SK-N-SH treated with all-trans-retinoic acid at 6 μM for 48 hours (cell line): Measurements from ENCODE around the gene ECM1.

Experiments used
- ARNTL ChIP-seq: fragments of 450-650 bp; formaldehyde crosslinking; IDR thresholded peaks from 2 replicates; pipeline ENCODE4 v1.5.0; 2020; ENCODE audit warnings: low read depth, mild to moderate bottlenecking, moderate library complexity, borderline replicate concordance
- BACH2 ChIP-seq: fragments of 250-450 bp; sonication (Bioruptor Pico); IDR thresholded peaks from 2 replicates; pipeline ENCODE4 v1.9.0; 2021; ENCODE audit warnings: mild to moderate bottlenecking, borderline replicate concordance
- CSDC2 ChIP-seq: fragments of 250-450 bp; sonication (Bioruptor Pico); IDR thresholded peaks from 2 replicates; pipeline ENCODE4 v1.5.0; 2020; ENCODE audit warnings: mild to moderate bottlenecking, moderate library complexity
- GLIS3 ChIP-seq: fragments of 250-450 bp; sonication (Bioruptor Pico); IDR thresholded peaks from 2 replicates; pipeline ENCODE4 v1.5.0; 2020; ENCODE audit warnings: mild to moderate bottlenecking, moderate library complexity
- OSR1 ChIP-seq: fragments of 250-450 bp; sonication (Bioruptor Pico); IDR thresholded peaks from 2 replicates; pipeline ENCODE4 v1.8.0; 2022; ENCODE audit warnings: moderate library complexity, mild to moderate bottlenecking, inconsistent platforms
- PPARA ChIP-seq: fragments of 250-450 bp; sonication (Bioruptor Pico); IDR thresholded peaks from 2 replicates; pipeline ENCODE4 v1.5.0; 2020; ENCODE audit warnings: mild to moderate bottlenecking, borderline replicate concordance
- RARB ChIP-seq: fragments of 250-450 bp; sonication (Bioruptor Pico); IDR thresholded peaks from 2 replicates; pipeline ENCODE4 v1.8.0; 2021; ENCODE audit warnings: mild to moderate bottlenecking, moderate library complexity
- TCF4 ChIP-seq: fragments of 250-450 bp; sonication (Bioruptor Pico); IDR thresholded peaks from 2 replicates; pipeline ENCODE4 v1.8.0; 2021; ENCODE audit warnings: mild to moderate bottlenecking, moderate library complexity, borderline replicate concordance
- ZFP3 ChIP-seq: fragments of 250-450 bp; sonication (Bioruptor Pico); IDR thresholded peaks from 2 replicates; pipeline ENCODE4 v1.5.0; 2020; ENCODE audit warnings: mild to moderate bottlenecking, moderate library complexity
- ZFP30 ChIP-seq: fragments of 450-650 bp; formaldehyde crosslinking; IDR thresholded peaks from 2 replicates; pipeline ENCODE4 v1.5.0; 2022; ENCODE audit warnings: mild to moderate bottlenecking, moderate library complexity
- ZNF70 ChIP-seq: fragments of 450-650 bp; formaldehyde crosslinking; IDR thresholded peaks from 2 replicates; pipeline ENCODE4 v1.5.0; 2020; ENCODE audit warnings: mild to moderate bottlenecking, moderate library complexity
- TF ChIP-seq, protein P1 (sequence below): fragments of 250-450 bp; sonication (Bioruptor Pico); IDR thresholded peaks from 2 replicates; pipeline ENCODE4 v1.5.1; 2020; ENCODE audit warnings: low read depth, mild to moderate bottlenecking, moderate library complexity
- TF ChIP-seq, protein P2 (sequence below): fragments of 250-450 bp; sonication (Bioruptor Pico); IDR thresholded peaks from 2 replicates; pipeline ENCODE4 v1.8.0; 2020; ENCODE audit warnings: mild to moderate bottlenecking, moderate library complexity, borderline replicate concordance
- TF ChIP-seq, protein P3 (sequence below): fragments of 250-450 bp; sonication (Bioruptor Pico); IDR thresholded peaks from 2 replicates; pipeline ENCODE4 v1.5.1; 2021; ENCODE audit warnings: mild to moderate bottlenecking, moderate library complexity

DNA sequence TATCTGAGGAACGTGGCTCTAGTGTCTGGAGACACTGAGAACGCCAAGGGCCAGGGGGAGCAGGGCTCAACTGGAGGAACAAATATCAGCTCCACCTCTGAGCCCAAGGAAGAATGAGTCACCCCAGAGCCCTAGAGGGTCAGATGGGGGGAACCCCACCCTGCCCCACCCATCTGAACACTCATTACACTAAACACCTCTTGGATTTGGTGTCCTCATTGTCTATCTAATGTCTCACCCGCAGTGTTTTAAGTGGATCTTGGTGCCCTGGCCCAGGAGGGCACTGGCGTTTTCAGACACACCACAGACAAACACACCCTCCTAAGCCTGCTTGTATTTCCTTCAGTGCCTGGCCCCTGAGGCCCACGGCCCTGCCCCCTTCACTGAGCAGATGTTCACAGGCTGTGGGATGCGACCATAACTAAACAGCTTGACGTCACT lies 5.5 kb downstream of the ECM1 start:
- TF ChIP-seq ZFP30 = no peak
- TF ChIP-seq, protein P1, sequence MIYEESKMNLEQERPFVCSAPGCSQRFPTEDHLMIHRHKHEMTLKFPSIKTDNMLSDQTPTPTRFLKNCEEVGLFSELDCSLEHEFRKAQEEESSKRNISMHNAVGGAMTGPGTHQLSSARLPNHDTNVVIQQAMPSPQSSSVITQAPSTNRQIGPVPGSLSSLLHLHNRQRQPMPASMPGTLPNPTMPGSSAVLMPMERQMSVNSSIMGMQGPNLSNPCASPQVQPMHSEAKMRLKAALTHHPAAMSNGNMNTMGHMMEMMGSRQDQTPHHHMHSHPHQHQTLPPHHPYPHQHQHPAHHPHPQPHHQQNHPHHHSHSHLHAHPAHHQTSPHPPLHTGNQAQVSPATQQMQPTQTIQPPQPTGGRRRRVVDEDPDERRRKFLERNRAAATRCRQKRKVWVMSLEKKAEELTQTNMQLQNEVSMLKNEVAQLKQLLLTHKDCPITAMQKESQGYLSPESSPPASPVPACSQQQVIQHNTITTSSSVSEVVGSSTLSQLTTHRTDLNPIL (CRISPR knock-in tag) = no peak
- TF ChIP-seq TCF4 (CRISPR knock-in tag) = no peak
- TF ChIP-seq, protein P2, sequence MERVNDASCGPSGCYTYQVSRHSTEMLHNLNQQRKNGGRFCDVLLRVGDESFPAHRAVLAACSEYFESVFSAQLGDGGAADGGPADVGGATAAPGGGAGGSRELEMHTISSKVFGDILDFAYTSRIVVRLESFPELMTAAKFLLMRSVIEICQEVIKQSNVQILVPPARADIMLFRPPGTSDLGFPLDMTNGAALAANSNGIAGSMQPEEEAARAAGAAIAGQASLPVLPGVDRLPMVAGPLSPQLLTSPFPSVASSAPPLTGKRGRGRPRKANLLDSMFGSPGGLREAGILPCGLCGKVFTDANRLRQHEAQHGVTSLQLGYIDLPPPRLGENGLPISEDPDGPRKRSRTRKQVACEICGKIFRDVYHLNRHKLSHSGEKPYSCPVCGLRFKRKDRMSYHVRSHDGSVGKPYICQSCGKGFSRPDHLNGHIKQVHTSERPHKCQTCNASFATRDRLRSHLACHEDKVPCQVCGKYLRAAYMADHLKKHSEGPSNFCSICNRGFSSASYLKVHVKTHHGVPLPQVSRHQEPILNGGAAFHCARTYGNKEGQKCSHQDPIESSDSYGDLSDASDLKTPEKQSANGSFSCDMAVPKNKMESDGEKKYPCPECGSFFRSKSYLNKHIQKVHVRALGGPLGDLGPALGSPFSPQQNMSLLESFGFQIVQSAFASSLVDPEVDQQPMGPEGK (CRISPR knock-in tag) = no peak
- TF ChIP-seq OSR1 (CRISPR knock-in tag) = no peak
- no peak for TF ChIP-seq GLIS3 (CRISPR knock-in tag)
- no peak for TF ChIP-seq PPARA (CRISPR knock-in tag)
- no peak for TF ChIP-seq ARNTL
- TF ChIP-seq ZFP3 (CRISPR knock-in tag) = no peak
- no peak for TF ChIP-seq ZNF70 (CRISPR knock-in tag)
- TF ChIP-seq, protein P3, sequence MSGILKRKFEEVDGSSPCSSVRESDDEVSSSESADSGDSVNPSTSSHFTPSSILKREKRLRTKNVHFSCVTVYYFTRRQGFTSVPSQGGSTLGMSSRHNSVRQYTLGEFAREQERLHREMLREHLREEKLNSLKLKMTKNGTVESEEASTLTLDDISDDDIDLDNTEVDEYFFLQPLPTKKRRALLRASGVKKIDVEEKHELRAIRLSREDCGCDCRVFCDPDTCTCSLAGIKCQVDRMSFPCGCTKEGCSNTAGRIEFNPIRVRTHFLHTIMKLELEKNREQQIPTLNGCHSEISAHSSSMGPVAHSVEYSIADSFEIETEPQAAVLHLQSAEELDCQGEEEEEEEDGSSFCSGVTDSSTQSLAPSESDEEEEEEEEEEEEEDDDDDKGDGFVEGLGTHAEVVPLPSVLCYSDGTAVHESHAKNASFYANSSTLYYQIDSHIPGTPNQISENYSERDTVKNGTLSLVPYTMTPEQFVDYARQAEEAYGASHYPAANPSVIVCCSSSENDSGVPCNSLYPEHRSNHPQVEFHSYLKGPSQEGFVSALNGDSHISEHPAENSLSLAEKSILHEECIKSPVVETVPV (CRISPR knock-in tag) = no peak
- no peak for TF ChIP-seq RARB
- TF ChIP-seq CSDC2 (CRISPR knock-in tag) = no peak
- TF ChIP-seq BACH2 (CRISPR knock-in tag) = no peak
